ENCODE data around the gene ABCC3.

GRCh38 chr17:50688245-50688644 is 53.6 kb downstream of the ABCC3 start:
- TF ChIP-seq EP300 (IDR thresholded peaks at IDR 0.05) = no peak
- TF ChIP-seq POLR2A (IDR thresholded peaks at IDR 0.05) = no peak
- TF ChIP-seq POLR2AphosphoS5 (IDR thresholded peaks at IDR 0.05) = no peak
- no peak for TF ChIP-seq CTCF (IDR thresholded peaks at IDR 0.05)

Data from stomach (tissue), 4 donors.